ENCODE data around the gene HIF3A. TPM values are rescaled to one million over a fixed set of nuclear protein-coding genes. Genes with fewer than 3 reads are reported as not detected.

HIF3A gene
- total RNA-seq, 1 experiment from 2014 or later = 31.9 TPM

DNA sequence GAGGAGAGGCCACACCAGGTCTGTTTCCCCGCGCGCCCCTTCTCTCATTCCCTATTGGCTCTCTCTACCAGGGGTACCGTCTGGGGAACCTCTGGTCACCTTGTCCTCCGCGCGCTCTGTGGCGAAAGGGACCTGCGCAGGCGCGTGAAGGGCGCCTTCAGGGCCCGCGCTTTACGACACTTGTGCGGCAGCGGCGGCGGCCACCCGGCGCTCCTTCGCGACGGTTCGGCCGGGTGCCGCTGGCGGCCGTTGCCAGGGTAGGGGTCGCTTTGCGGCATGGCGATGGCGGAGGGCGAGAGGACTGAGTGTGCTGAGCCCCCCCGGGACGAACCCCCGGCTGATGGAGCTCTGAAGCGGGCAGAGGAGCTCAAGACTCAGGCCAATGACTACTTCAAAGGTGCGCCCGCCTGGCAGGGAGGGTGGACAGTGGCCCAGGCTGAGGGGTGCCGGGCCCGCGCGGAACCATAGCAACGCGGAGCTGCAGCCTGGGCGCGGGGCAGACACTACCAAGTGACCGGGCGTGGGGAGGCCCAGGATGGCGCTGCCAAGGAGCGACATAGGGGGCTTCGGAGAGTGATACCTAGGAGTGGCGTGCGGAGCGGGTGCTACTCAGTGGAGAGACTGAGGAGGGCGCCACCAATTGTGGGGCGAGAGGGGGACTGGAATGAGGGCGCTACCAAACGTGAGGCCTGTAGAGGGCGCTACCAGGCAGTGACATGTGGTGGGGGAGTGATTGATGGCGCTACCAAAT lies 50.2 kb downstream of the HIF3A start, which contains the start of gene PPP5C:
Gene PPP5C (plus strand): TSS at position 267 of the 751 bp plus-strand sequence. CDS start 10 bp downstream, at position 277.
- Histone ChIP-seq H2AFZ (ENCODE audit: low read length) (no peak within 1 kb of the TSS), H2BK15ac (ENCODE audit: low read depth, low read length) (no peak within 1 kb of the TSS), H3K4me2 (ENCODE audit: insufficient read depth, insufficient read length, low read length) (peak within 1 kb of the TSS; percentile 65), H3K9ac (ENCODE audit: extremely low read depth, insufficient read length, low read length) (peak within 1 kb of the TSS; percentile 69), H3K79me1 (ENCODE audit: insufficient read depth, low read depth, low read length, poor library complexity, severe bottlenecking) (peaks cover 2% of the 10 kb centered on the region), H3K4me1 (ENCODE audit: insufficient read depth, low read length) (peaks cover 3% of the 10 kb centered on the region; the same call in 1 of the 2 replicates), H3K9me3 (ENCODE audit: control insufficient read depth, low read depth, low read length) (no peaks in the 10 kb centered on the region), H4K5ac (ENCODE audit: insufficient read length, low read depth, low read length) (no peak within 1 kb of the TSS), H3K27me3 (ENCODE audit: insufficient read depth, low read length) (no peaks in the 10 kb centered on the region), H3K4ac (ENCODE audit: low read depth, low read length) (no peak within 1 kb of the TSS; the same call in 1 of the 2 replicates), H2BK5ac (ENCODE audit: insufficient read length, low read length) (no peak within 1 kb of the TSS), H2BK12ac (ENCODE audit: insufficient read length, low read depth, low read length) (no peak within 1 kb of the TSS), H4K8ac (replicated peaks; ENCODE audit: insufficient read length, low read depth, low read length) (no peak within 1 kb of the TSS), H3K23me2 (ENCODE audit: insufficient read length, low read depth, low read length, poor library complexity, severe bottlenecking) (peaks cover 8% of the 10 kb centered on the region), H2AK5ac (ENCODE audit: insufficient read length, low read length) (no peak within 1 kb of the TSS), H3K56ac (ENCODE audit: insufficient read length, low read depth, low read length) (no peak within 1 kb of the TSS), H4K20me1 (ENCODE audit: control insufficient read depth, insufficient read depth, insufficient read length) (no peaks in the 10 kb centered on the region), H3K23ac (ENCODE audit: insufficient read length, low read depth, low read length) (no peak within 1 kb of the TSS), H2BK20ac (ENCODE audit: low read depth, low read length, poor library complexity, severe bottlenecking) (no peak within 1 kb of the TSS), H3K79me2 (ENCODE audit: insufficient read depth, low read length) (peaks cover 14% of the 10 kb centered on the region; the same call in 1 of the 2 replicates), H3T11ph (ENCODE audit: low read length) (no peak within 1 kb of the TSS), H3K27ac (ENCODE audit: insufficient read length, low read depth, low read length) (no peak within 1 kb of the TSS), H4K91ac (ENCODE audit: insufficient read length, low read depth, low read length) (no peak within 1 kb of the TSS), H3K14ac (ENCODE audit: insufficient read depth, low read length) (peak within 1 kb of the TSS; percentile 77), H3K18ac (ENCODE audit: insufficient read length, low read depth, low read length) (peak within 1 kb of the TSS; percentile 93), H2BK120ac (ENCODE audit: low read depth, low read length, poor library complexity, severe bottlenecking) (no peak within 1 kb of the TSS)
- H3K4me1 Mint-ChIP-seq = peaks cover 40 to 53% of the 10 kb centered on the region in 2 experiments
- peak; percentile 88 for TF ChIP-seq CTCF (conservative IDR thresholded peaks at IDR 0.05)
- DNase-seq = peak; percentile 97
- H3K27ac Mint-ChIP-seq = peak within 1 kb of the TSS; percentile 79 to 98 (median 94); a peak in 6 of 7 replicates
- peak within 1 kb of the TSS; percentile 97 for H3K4me3 Mint-ChIP-seq
- H3K27me3 Mint-ChIP-seq (ENCODE audit: low read depth) = no peaks in the 10 kb centered on the region; the same call in 1 of the 2 replicates
- H3K9me3 Mint-ChIP-seq = peaks cover 0 to 2% of the 10 kb centered on the region in 2 experiments; a peak in 2 of 5 replicates
- H3K36me3 Mint-ChIP-seq (ENCODE audit: insufficient read depth in 1 of 3, low read depth in 3 of 3) = peaks cover 9 to 22% (median 20%) of the 10 kb centered on the region in 3 experiments; a peak in 6 of 7 replicates
- no CpG with 5 or more reads among the region's 62 CpGs for WGBS (ENCODE audit: extremely low coverage, insufficient read length, low lambda C conversion rate)

Data from H9 (cell line).